Left kidney (tissue), 2 donors: ENCODE measurements around the gene DDAH2. TPM values are rescaled to one million over a fixed set of nuclear protein-coding genes. Genes with fewer than 3 reads are reported as not detected.
A peak's percentile ranks its signal among the peaks of the same experiment; 100 is the strongest.

Source experiments
- DNase-seq: peaks from one replicate; pipeline ENCODE4 v3.0.0-alpha.2; 2013
- polyA plus RNA-seq: library from polyadenylated mRNA; unstranded; fragments of 120-200 nt; gene quantifications from one replicate; pipeline ENCODE4 v1.2.1, GENCODE V29; 2013; ENCODE audit not compliant: insufficient read length

Gene DDAH2
- polyA plus RNA-seq, 1 donor: 148 TPM

DNA sequence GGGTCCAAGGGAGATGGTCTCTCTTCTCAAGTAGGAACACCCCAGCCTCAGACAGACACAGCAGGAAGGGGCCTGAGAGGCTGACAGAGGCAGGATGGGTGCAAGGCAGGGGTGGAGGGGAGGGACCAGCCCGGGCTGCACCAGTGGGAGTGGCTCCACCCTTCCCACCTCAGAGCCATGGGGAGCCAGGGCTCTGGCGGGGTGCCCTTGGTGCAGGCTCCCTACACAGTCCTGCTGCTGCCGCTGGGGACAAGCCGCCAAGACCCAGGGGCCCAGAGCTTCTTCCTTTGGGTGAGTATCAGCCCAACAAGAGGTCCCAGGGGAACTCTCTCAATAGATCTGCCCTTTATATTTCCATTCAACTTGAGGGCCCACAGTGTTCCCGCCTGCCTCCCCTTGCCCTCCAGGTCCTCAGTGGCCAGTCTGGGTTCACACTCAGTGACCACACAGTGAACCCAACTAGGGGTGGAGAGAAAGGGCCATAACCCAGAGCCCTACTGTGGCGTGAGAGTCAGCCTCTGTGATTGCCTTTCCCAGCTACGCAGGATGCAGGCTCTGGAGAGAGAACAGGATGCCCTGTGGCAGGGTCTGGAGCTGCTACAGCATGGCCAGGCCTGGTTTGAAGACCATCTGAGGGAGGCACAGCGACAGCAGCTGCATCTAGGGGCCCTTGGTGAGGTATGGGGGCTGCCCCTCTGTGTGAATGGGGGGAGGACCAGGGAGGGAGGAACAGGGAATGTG is 33.9 kb upstream of the DDAH2 start:
- no peak for DNase-seq

DNA sequence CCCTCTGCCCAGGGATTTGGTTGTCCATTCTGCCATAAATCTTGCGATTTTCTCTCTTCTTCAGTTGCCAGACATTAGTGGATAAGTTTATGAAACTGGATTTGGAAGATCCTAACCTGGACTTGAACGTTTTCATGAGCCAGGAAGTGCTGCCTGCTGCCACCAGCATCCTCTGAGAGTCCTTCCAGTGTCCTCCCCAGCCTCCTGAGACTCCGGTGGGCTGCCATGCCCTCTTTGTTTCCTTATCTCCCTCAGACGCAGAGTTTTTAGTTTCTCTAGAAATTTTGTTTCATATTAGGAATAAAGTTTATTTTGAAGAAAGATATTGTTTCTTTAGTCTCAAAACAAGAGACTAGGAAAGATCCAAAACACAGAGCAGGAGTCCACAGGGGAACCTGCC is 33.3 kb upstream of the DDAH2 start, which contains the start of gene SAPCD1:
TSS of gene SAPCD1 (plus strand) at position 301 of the 400 bp plus-strand sequence. CDS start 399 bp downstream, outside the sequence.
- DNase-seq: no peak

DNA sequence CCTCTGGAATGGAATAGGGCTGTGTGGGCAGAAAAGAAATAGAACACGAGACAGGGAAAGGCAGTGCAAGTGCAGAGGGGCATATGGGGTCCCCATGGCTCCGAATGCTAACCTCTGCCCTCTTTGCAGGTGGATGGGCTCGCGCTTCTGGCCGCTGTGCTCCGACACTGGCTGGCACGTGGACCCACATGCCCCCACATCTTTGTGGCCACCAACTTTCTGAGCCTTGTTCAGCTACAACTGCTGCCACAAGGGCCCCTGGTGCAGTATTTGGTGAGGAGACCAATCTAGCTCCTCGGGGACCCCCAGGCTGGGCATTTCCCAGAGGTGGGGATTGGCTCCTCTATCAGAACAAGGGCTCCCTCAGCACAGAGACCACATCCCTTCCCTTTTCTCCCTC is 32.2 kb upstream of the DDAH2 start:
- no peak for DNase-seq

DNA sequence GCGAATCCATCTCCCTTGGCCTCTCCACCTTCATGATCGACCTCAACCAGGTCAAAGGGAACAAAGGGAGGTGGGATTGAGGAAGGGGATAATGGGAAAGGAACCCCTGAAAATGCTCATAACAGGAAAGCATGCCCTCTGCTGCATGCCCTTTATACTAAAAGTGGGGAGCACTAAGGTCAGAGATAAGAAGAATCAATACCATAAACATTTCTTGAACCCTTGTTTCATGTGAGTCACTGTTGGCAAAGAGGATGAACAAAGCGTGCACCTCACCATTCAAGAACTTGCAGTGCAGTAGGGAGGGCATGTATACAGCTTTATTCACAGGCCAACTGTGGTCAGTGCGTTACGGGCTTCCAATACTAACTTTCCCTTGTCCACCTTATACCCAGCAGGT is 31.7 kb upstream of the DDAH2 start:
- DNase-seq: no peak

DNA sequence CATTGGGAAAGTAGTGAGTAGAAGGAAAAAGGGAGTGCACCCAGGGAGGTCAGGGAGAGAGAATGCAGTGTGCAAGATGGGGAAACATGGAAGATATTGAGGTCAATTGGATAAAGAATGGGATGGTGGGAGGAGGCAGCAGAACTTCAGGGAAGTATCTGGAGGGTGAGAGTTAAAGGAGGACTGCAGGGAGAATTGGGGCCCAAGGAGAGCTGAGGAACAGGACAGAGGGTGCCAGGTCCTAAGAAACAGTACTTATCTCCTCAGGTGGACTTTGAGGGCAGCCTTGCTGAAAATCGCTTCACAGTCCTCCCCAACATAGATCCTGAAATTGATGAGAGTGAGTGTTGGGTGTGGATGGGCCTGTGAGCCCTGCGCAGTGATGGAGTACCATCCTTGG is 29.2 kb upstream of the DDAH2 start:
- DNase-seq: no peak

DNA sequence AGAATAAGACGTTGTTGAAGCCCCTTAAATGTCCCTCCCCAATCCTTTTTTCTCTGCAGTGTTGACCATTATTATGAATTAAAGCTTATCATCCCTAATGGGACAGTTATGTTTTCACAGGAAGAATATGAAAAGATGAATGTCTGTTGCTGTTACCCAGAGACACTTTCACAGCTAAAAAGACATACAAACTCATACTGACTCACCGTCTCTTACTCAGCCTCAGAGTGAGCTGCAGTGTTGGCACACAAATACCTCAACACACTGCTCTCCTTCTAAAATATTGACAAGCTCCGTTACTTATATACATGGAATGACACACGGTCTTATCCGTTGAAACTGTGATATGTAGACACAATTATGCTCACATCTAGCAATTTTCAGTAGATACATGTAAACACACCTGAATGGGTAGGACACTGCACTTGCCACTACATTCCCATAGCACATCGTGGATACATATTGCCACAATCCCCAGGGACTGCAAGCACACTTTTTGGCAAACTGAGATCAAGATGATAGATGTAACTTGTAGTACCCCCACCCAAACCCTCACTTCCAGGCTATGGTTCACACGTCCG is 23.7 kb upstream of the DDAH2 start:
- DNase-seq: no peak

DNA sequence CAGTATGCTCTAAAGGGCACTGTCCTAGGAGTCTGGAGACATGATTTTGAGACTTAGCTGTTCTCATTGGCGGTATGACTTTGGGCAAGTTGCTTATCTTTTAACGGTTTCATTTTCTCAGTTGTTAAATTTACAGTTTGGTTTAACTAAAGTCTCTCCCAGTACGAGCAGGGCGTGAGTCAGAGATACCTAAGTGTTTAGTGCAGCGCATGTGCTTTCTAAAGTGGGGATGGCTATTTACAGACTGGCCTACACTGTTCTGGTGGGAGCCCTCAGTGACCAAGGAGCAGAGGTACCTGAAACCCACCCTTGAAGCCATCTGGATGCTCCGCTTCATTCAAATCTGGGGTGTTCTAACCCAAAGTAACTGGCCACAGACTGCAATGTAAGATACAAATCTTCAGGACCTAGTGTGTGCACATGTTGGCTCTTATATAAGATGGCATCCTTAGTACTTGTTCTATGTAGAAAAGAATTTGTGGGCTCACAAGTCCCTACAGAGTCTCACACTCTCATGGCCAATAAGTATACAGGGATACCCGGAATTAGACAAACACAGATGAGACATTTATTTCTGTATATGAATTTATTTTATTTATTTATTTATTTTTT is 21.4 kb upstream of the DDAH2 start:
- DNase-seq: no peak

DNA sequence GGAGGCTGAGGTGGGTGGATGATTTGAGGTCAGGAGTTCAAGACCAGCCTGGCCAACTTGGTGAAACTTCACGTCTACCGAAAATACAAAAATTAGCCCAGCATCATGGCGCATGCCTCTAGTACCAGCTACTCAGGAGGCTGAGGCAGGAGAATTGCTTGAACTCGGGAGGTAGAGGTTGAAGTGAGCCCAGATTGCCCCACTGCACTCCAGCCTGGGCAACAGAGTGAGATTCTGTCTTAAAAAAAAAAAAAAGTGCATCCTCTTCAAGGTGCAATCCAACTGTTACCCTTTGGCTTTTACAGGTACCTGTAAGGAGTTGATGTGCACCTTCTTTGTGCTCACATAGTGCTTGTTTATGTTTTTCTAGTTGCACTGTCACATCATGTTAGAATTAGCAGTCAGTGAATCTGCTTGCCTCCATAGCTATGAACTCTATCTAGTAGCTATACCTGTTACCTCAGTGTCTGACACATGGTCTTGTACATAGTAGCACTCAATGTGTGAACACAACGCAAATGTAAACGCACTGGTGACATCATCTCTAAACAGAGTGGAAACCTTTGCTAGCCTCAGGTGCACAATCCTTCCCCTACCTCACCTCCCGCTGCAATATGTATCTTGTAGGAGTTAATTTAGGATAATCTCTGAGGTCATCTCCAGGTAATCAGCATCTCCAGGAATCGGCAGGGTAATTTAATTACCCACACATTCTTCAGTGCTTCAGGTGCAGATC is 20.4 kb upstream of the DDAH2 start:
- DNase-seq: no peak

DNA sequence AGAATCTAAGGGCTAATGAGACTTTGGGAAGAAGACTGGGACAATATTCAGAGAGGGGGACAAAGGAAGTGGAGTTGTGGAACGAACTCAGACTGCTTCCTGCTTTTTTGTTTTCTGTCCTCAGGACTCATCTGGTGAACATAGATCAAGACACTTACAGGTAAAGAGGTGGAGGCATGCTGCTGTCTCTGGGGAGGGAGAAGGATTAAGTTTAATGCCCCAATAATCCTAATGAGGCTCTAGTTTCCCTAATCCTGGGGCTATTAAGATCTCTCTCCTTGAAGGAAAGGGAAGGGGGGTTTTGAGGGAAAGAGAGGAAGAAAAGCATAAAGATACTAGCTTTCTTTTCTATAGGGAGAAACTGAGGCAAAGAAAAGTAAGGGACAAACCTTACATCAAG is 15.3 kb upstream of the DDAH2 start:
- DNase-seq: no peak

DNA sequence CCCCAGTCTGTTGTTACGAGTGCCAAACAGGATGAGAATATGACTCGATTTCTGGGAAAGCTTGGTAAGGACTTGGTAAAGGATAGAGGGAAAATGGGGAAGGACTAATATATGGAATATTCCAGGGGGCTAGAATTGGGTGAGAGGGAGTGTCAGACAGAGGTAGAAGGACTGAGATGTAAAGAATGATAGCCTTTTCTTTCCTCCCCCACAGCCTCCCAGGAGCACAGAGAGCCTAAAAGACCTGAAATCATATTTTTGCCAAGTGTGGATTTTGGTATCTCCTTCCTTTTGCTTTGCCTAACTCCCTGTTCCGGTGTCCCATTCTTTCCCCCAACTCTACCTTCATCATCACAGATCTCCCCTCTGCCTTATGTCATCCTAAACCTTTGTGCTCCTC is 13.8 kb upstream of the DDAH2 start:
- no peak for DNase-seq

DNA sequence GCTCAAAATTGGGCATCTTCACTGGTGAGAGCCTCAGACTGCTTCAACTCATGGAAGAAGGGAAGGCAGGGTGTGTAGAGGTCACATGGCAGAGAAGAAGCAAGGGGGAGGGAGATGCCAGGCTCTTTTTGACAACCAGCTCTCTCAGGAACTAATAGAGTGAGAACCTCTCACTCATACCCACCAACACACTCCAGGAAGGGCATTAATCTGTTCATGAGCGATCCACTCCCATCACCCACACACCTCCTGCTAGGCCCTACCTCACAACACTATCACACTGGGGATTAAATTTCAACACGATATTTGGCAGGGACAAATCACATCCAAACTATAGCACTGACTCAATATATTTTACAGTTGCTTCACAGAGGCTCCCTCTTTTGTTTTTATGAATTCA is 12.7 kb upstream of the DDAH2 start:
- DNase-seq: no peak

DNA sequence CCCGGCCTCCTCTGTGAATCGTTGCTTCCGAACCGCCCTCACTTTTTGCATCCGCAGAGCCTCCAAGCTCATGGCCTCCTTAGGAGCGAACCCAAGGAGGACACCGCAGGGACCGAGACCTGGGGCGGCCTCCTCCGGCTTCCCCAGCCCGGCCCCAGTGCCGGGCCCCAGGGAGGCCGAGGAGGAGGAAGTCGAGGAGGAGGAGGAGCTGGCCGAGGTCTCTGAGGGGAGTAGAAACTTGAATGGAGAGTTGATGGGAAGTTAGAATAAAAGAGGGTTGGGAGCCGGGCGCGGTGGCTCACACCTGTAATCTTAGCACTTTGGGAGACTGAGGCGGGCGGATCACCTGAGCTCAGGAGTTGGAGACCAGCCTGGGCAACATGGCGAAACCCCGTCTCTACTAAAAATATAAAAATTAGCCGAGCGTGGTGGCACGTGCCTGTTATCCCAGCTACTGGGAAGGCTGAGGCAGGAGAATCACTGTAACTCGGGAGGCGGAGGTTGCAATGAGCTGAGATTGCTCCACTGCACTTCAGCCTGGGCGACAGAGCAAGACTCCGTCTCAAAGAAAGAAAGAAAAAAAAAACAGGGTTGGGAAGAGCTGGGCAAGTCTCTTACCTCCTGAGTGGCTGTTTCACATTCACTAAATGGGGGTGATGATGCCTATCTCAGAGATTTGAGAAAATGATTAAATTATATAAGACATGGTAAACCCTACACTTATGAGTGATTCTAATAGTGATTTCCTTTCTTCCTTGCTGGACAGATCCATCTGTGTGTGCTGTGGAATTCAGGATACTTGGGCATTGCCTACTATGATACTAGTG is 11.5 kb upstream of the DDAH2 start:
- no peak for DNase-seq

DNA sequence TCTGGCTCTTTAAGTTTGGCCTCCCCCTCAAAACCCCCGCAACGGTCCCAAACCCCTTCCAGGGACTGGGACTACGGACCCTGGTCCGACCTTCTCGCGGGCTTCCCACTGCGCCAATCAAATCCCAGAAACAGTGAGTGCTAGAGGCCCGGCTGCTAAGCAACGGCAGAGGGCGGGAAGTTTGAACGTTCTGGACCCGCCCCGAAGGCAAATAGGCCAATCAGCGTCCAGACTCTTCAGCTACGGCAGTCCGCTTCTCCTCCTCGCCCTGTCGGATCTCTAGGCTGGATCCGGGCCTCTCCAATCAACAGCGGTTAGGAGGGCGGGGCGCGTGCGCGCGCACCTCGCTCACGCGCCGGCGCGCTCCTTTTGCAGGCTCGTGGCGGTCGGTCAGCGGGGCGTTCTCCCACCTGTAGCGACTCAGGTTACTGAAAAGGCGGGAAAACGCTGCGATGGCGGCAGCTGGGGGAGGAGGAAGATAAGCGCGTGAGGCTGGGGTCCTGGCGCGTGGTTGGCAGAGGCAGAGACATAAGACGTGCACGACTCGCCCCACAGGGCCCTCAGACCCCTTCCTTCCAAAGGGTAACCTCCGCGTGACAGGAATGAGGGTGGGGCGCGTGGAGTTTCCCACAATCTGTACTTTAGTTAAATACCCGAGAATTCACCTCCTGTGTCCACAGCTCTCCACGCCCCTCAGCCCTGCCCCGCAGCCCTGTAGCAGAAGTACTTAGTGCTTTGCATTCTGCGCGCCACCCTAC is 10.7 kb upstream of the DDAH2 start, which contains the start of gene MSH5:
TSS of gene MSH5 (plus strand) at position 367 of the 758 bp plus-strand sequence. CDS start 462 bp downstream, outside the sequence.
- peak; percentile 99 for DNase-seq

DNA sequence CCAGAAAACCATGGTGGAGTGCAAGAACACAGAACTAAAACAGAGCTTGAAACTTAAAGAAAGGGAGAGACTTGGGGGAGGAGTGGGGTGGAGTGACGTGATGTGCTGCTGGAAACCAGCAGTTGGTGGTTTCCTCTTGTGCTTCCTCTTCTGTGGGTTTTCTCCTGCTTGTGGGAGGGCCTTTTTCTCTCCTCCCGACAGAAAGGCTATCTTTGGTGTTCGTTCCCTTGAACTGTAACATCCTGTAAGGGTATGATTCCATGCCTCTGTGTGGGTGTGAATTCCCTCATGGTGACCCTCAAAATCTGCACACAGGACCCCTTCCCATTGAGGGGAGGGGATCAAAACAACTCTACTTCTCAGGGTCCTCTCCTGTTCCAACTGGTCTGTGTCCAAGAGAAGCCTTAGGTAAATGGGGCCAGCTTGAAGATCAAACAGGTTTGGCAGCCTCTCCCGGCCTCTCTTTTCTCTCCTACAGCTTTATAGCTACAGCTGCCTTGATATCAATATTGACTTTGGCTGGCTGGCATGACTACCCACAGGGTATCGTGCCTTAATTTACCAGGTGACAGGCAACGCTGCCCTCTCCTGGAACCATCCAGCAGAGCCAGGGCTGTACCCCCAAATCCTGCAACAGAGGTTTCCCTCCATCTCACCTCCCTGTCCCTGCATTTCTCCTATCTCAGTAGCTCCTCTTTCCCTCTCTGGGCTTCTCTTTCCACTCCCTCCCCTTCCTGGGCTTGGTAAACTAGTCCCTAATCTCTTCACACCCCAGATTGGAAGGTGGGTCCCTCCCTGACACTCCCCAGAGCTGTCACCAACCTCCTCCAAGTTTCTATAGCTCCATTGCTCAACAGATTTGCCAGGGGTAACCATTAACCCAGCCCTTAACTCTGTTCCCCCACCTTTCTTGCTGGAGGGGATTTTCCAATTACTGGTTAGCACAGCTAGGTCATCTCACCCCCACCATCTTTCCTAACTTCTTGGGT is 9.2 kb upstream of the DDAH2 start:
- DNase-seq: peak; percentile 79

DNA sequence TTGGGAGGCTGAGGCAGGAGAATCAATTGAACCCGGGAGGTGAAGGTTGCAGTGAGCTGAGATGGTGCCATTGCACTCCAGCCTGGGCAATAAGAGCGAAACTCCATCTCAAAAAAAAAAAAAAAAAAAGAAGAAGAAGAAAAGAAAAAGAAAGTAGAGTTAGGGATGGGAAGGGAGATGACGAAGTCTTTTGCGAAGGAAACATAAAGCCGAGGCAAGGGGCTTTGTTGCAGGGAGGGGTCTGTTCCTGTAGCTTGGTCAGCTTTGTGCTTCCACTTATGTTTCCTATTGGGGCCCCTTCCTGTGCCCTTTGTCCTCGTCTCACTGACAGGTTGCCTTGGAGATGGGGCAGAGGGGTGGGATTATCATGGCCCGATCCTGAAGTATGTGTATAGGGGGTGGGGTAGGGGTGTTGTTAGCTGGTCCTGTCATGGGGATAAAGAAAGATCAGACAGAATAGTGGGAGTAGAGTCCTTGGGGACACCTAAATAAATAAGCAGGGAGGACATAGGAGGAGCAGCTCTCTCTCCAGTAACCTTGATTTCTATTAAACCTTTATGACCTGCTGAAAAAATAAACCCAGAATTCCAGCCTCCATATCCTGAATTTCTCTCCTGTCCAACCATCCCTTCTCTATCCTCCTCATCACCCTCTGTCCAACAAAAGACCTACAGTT is 8.4 kb upstream of the DDAH2 start:
- DNase-seq: peak; percentile 83

DNA sequence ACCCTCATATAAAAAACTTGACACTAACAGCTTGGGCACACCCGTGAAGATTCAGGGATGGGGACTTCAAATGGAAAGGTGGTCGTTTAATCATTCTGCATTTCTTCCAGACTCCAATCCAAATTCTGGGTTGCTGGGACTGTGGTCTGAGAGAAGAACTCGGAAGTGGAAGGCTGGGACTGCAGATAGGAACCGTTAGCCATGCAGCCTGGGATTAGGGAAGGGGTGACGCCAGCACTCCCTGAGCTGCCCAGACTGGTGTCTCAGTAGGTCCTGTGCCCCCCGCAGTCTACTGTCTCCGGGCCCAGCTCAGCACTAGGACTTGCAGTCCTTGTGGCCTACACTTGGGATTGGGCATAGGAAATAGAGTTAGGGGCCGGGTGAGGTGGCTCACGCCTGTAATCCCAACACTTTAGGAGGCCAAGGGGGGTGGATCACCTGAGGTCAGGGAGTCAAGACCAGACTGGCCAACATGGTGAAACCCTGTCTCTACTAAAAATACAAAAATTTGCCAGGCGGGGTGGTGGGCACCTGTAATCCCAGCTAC is 7.7 kb upstream of the DDAH2 start:
- DNase-seq: no peak

DNA sequence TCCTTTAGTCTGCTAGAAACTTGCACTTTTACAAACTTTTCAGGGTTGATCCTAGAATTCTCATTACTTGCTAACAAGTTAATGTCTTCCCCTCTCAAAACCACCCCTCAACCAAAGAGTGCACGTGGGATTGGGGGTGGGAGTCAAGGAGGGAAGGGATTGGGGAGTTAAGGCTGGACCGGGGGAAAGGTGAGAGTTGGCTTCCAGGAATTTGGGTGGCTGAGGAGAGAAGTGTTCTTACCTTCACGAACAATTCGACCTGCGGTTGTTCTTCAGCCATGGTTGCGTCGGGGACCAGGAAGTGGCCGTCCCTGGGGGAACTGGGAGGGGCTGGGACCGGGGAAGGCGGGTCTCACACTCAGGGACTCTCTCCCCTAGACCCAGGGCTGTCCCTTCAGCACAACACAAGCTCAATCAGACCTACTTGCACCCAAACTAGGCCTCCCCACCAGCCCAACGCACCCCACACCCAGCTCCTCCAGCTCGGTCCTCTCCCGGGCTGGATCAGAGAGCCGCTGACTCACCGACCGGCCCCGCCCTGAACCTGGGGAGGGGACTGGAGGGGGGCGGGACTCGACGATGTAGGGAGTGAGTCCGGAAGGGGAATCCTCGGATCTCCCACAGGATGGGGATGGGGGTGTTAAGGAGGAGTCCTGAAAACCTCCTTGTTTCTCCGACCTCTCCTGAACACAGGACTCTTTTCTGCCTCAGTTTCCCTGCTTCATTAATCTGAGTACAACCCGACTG is 7.1 kb upstream of the DDAH2 start, which contains the start of gene CLIC1:
TSS of gene CLIC1 (minus strand) at position 510 of the 747 bp plus-strand sequence. CDS start at position 280, 230 bp downstream.
- DNase-seq: peak; percentile 85
